ENCODE results near the gene RHEBL1. TPM values are rescaled to one million over a fixed set of nuclear protein-coding genes. Genes with fewer than 3 reads are reported as not detected.
A peak's percentile ranks its signal among the peaks of the same experiment; 100 is the strongest.
"Not testable (repeated sequence)": the region's sequence is repeated elsewhere in the genome, so short reads cannot be mapped to it uniquely, and the experiment has no call there.

The RHEBL1 gene
- polyA plus RNA-seq, 1 experiment, result 0.51 TPM

GRCh38 chr12:49068879-49069506 is 786 bp downstream of the RHEBL1 start:
- Histone ChIP-seq H3K27ac (ENCODE audit: low read depth, low read length) (no peak overlapping the region), H3K27me3 (ENCODE audit: control insufficient read depth, insufficient read depth, low read length) (no peaks in the 10 kb centered on the region), H3K4me3 (ENCODE audit: low read depth, low read length) (peak overlapping the region; percentile 82), H3K9me3 (ENCODE audit: control insufficient read depth, insufficient read depth, low read length) (no peaks in the 10 kb centered on the region)
- TF ChIP-seq CTCF (IDR thresholded peaks at IDR 0.05; ENCODE audit: low read depth, low read length), result no peak
- DNase-seq (ENCODE audit: low read depth, low spot score), result no peak
- ChIA-PET POLR2A (interaction anchor here (1.4 kb wide), 1 partner anchor 61 kb away, joined by 26 read pairs; the partner anchor contains the start of gene TUBA1B), CTCF (interaction anchor here (1.6 to 2.4 kb wide), 2 partner anchors 19 to 23 kb away, joined by 5 to 23 read pairs; no protein-coding TSS in a partner anchor)

DNA sequence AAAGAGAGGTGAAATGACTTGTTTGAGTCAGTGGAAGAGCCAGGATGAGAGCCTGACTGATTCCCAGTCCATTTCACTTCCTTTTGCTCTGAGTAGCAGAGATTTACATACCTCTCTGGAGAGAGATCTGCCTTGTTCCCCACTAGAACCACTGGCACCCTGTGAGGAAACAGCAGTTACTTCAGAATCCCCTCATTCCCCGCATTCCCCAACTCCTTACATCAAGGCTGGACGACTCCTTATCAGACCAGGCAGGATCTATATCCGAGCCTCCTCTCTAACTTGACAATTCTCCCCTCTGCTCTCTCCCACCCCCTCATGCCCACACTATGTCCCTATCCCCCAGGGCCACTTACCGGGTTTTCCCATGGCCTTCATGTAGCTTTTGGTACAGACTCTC is 3.7 kb downstream of the RHEBL1 start:
- ChIA-PET CTCF (interaction anchor here (0.8 to 5.7 kb wide), 7 partner anchors 14 to 66 kb away, joined by 3 to 69 read pairs (median 27); partner anchors contain the start of gene DHH), POLR2A (no interaction called here)
- TF ChIP-seq CTCF (IDR thresholded peaks at IDR 0.05; ENCODE audit: low read depth, low read length), result no peak

GRCh38 chr12:49064767-49065152 is 5.0 kb downstream of the RHEBL1 start:
- CTCF ChIA-PET, result interaction anchor here (0.6 to 5.7 kb wide), 18 partner anchors 8 to 196 kb away, joined by 3 to 69 read pairs (median 6); partner anchors contain the start of gene DHH
- no peak for TF ChIP-seq CTCF (IDR thresholded peaks at IDR 0.05; ENCODE audit: low read depth, low read length)
- no peak overlapping the region for H3K4me3 ChIP-seq (ENCODE audit: low read depth, low read length)
- no peak for DNase-seq (ENCODE audit: low read depth, low spot score)
- POLR2A ChIA-PET, result interaction anchor here (0.7 kb wide), 1 partner anchor 30 kb away, joined by 4 read pairs; no protein-coding TSS in a partner anchor
- no peak overlapping the region for H3K27ac ChIP-seq (ENCODE audit: low read depth, low read length)
- no peaks in the 10 kb centered on the region for H3K9me3 ChIP-seq (ENCODE audit: control insufficient read depth, insufficient read depth, low read length)
- no peaks in the 10 kb centered on the region for H3K27me3 ChIP-seq (ENCODE audit: control insufficient read depth, insufficient read depth, low read length)

More for the DNA sequence above, 3.7 kb downstream of the RHEBL1 start:
- Histone ChIP-seq H3K9me3 (ENCODE audit: control insufficient read depth, insufficient read depth, low read length) (no peaks in the 10 kb centered on the region), H3K27me3 (ENCODE audit: control insufficient read depth, insufficient read depth, low read length) (no peaks in the 10 kb centered on the region), H3K27ac (ENCODE audit: low read depth, low read length) (no peak overlapping the region), H3K4me3 (ENCODE audit: low read depth, low read length) (no peak overlapping the region)
- DNase-seq (ENCODE audit: low read depth, low spot score), result no peak

DNA sequence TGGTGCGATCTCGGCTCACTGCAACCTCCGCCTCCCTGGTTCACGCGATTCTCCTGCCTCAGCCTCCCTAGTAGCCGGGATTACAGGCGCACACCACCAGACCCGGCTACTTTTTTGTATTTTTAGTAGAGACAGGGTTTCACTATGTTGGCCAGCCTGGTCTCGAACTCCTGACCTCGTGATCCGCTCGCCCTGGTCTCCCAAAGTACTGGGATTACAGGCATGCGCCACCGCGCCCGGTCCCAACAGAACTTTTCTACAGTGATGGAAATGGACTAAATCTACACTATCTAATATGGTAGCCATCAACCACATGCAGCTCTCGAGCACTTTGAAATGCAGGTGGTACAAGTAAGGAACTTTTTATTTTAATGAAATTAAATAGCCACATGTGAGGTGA is 7.9 kb downstream of the RHEBL1 start:
- CTCF ChIA-PET, result interaction anchor here (0.6 kb wide), 1 partner anchor 27 kb away, joined by 3 read pairs; no protein-coding TSS in a partner anchor
- H3K9me3 ChIP-seq (ENCODE audit: control insufficient read depth, insufficient read depth, low read length); H3K27ac ChIP-seq (ENCODE audit: low read depth, low read length); H3K4me3 ChIP-seq (ENCODE audit: low read depth, low read length); DNase-seq (ENCODE audit: low read depth, low spot score); POLR2A ChIA-PET; H3K27me3 ChIP-seq (ENCODE audit: control insufficient read depth, insufficient read depth, low read length): not testable (repeated sequence)

GRCh38 chr12:49061157-49061650 is 8.6 kb downstream of the RHEBL1 start:
- H3K27me3 ChIP-seq (ENCODE audit: control insufficient read depth, insufficient read depth, low read length), result no peaks in the 10 kb centered on the region
- no peak for TF ChIP-seq CTCF (IDR thresholded peaks at IDR 0.05; ENCODE audit: low read depth, low read length)
- DNase-seq (ENCODE audit: low read depth, low spot score), result no peak
- CTCF ChIA-PET, result interaction anchor here (0.6 to 1.1 kb wide), 3 partner anchors 27 to 49 kb away, joined by 3 to 4 read pairs (median 3); no protein-coding TSS in a partner anchor
- POLR2A ChIA-PET, result no interaction called here
- peak overlapping the region; percentile 83 for H3K4me3 ChIP-seq (ENCODE audit: low read depth, low read length)
- no peaks in the 10 kb centered on the region; the same call in 1 of the 2 replicates for H3K9me3 ChIP-seq (ENCODE audit: control insufficient read depth, insufficient read depth, low read length)
- H3K27ac ChIP-seq (ENCODE audit: low read depth, low read length), result peak overlapping the region; percentile 96
